Hematopoietic multipotent progenitor cell treated with erythropoietin and hydrocortisone succinate and interleukin-3 and kit ligand, for 6 days (in vitro differentiated cells): ENCODE results near the gene INPP1.
"Not testable (repeated sequence)": the region's sequence is repeated elsewhere in the genome, so short reads cannot be mapped to it uniquely, and the experiment has no call there.

ENCODE experiments used
- DNase-seq: peaks from one replicate; pipeline ENCODE4 v3.0.0-alpha.2; 2015

The INPP1 gene

GRCh38 chr2:190334479-190335224 is 8.7 kb upstream of the INPP1 start:
- DNase-seq = no peak

GRCh38 chr2:190335225-190335559 is 8.2 kb upstream of the INPP1 start:
- DNase-seq = no peak

DNA sequence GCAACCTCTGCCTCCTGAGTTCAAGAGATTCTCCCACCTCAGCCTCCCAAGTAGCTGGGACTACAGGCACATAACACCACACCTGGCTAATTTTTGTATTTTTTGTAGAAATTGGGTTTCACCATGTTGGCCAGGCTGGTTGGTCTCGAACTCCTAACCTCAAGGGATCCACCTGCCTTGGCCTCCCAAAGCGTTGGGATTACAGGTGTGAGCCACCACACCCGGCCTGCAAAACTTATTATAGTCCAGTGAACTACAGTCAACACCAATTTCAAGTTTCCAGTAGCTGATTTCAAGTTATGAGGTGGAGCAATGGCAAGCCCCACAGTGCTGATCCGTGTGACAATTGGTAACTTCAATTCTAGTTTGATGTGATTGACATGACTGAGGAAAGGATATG is 7.8 kb upstream of the INPP1 start:
- not testable (repeated sequence) for DNase-seq

GRCh38 chr2:190336420-190336819 is 7.0 kb upstream of the INPP1 start:
- no peak for DNase-seq

- no peak for DNase-seq
Measured at GRCh38 chr2:190338453-190338852, 4.9 kb upstream of the INPP1 start.

DNA sequence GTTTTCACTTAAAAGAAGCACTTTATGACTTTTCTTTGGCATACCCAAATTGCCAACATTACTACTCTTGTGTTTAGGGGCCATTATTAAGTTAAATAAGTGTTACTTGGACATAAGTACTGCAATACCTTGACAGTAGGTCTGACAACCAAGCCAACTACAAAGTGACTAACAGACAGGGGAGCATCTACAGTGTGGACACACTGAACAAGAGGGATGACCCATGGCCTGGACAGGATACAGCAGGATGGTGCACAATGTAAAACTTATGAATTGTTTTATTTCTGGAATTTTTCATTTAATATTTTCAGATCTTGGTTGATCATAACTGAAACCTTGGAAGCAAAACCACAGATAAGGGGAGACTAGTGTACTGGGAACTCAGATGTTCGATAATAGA is 4.0 kb upstream of the INPP1 start:
- no peak for DNase-seq

DNA sequence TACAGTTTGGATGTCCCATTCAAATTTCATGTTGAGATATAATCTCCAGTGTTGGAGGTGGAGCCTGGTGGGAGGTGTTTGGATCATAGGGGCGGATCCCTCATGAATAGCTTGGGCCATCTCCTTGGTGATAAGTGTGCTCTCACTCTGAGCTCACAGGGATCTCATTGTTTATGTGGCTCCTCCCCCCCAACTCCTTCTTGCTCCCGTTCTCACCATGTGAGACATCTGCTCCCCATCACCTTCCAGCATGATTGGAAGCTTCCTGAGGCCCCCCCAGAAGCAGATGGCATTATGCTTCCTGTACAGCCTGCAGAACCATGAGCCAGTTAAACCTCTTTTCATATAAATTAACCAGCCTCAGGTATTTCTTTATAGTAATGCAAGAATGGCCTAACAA is 3.0 kb upstream of the INPP1 start:
- DNase-seq = peak; percentile 63

- no peak for DNase-seq
Measured at GRCh38 chr2:190342611-190343010, 778 bp upstream of the INPP1 start.

GRCh38 chr2:190343089-190343535 is 277 bp upstream of the INPP1 start:
- no peak for DNase-seq

- peak; percentile 70 for DNase-seq
Measured at GRCh38 chr2:190344276-190344827, 963 bp downstream of the INPP1 start.

DNA sequence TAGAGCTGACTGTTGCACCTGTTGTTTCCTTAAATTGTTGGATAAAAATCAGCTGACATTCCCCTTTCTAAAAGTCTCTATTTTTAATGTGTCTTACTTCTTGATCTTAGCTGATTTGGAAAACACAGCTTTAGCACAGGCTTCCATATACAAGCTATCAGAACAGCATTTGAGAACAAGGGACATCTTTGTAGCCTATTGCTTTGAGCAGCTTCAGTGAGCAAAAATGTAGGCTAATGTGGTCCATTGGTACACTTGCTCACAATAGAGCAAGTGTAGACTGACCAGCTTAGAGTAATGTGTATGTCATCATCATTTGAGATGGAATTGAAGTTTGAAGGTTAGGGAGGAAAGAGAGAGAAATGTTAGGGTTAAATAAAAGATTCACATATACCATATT is 7.0 kb downstream of the INPP1 start:
- no peak for DNase-seq

DNA sequence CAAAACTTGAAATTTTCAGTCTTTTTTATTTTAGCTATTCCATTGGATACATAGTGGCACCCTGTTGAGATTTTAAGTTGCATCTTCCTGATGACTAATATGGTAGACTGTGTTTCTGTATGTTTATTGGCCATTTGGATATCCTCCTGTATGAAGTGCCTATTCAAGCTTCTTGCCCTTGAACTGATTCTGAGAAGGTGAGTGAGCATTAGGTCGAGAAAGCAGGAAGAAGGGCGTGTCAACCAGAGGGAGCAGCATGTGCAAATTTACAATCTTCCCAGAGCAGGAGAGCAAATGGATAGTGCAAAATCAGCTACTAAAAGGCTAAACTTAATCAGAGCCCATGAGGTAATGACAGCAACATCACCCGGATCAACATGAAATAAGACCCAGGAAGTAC is 8.6 kb downstream of the INPP1 start:
- DNase-seq = no peak

DNA sequence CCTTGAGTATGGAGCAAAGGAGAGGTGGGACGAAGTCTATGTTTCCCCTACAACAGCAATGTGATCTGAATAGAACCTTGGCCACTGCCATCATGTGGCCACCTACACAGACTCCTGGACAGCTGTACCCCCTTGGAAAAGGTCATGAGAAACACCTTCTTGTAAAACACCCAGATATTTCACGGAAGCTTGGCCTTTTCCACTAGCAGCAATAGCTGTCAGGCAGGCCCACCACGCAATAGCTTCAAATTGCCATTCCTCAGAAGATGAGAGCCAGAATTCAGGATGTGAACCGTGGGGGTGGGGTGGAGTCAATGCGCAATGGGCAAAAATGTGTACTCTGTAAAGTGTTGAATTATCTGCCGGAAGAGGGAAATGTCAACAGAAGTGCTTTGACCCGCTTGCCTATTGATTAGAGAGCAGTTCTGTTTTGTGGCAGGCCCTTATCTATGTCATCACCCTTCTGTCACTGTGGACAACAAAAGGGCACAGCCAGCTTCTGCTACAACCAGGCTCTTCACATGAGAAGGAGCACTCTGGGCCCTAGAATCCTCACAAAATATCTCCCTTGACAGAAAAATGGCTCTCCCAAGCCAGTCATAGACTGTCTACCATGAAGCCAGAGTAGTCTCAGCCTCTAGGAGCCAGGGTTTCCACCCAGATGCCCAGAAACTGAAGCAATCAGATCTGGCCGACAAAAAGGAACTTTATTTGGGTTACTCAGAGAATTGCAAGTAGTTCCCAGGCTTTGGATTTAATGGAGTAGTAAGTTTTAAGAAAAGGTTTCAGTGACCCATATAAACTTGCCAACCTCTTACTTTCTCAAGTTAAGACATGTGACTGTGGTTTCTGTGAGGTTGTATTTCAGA is 9.5 kb downstream of the INPP1 start:
- DNase-seq = peak; percentile 86

GRCh38 chr2:190353537-190353899 is 10.1 kb downstream of the INPP1 start:
- DNase-seq = no peak

- DNase-seq = peak; percentile 58
Measured at GRCh38 chr2:190354003-190354690, 10.8 kb downstream of the INPP1 start.

DNA sequence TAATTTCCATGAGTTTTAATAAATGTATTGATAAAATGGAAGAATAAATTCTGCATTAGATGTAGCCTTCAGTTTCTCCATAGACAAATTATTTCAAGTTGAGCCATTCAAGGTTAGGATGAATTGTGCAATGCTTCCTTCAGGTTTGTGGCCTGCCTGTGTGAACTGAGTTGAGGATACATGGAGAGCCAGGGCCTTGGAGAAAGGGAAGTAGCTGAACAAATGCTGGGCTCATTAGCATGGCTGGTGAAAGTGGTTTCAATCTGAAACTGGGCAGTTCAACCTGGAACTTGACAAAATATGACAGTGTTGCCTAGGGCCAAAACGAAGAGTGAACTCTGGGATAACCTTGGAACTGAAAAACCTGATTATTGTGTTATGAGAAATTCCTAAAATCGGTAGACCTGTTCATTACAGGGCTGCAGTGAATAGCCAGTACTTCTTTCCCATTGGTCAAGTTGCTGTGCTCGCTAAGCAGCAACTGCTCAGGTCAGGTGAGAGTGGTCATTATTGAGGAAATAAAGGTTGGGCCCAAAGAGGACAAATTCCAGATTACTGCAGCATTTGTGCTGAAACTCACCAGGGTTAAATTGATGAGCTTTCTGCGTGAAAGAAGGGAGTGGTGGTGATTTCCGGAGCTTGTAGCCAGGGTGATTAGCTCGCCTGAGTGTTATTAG is 12.7 kb downstream of the INPP1 start:
- DNase-seq = peak; percentile 32

DNA sequence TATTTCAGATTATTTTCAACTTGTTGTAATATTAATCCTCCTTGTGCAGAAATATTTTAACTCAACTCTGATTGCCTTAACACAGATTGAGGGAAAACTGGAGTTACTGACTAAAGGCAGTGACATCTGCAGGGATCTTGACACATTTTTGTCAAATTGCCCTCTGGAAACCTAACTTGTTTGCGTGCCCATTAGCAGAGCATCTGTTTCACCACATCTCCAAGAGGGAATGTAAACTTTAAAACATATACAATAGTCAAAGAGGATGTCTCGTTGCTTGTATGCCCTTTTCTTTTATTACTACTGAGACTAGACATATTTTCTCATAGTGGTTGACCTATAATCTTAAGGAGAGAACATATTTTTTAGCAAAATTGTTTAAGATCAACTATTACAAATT is 14.2 kb downstream of the INPP1 start:
- no peak for DNase-seq

DNA sequence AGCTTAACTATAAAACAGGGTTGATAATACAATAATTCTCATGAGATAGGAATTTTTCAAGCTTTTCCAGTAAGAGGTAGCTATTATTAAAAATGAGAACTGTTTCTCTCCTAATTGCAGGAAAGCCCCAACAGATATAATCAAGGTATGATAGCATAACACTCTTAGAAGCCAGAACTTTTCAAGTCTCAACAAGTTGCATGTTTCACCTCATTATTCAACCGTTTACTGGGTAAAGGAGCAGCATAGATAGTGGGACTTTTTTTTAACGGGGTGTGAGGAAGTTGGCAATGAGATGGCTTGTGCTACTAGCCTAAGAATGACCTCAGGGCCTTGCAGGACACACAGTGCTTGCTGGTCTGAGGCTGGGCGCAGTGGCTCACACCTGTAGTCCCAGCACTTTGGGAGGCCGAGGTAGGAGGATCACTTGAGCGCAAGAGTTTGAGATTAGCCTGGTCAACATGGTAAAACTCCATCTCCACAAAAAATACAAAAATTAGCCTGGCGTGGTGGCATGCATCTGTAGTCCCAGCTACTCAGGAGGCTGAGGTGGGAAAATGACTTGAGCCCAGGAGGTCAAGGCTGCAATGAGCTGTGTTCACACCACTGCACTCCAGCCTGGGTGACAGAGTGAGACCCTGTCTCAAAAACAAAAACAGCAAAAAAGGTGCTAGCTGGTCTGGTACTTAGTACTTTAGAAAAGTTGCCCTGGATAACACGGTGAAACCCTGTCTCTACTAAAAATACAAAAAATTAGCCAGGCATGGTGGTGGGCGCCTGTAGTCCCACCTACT is 15.5 kb downstream of the INPP1 start:
- DNase-seq = not testable (repeated sequence)

- DNase-seq = no peak
Measured at GRCh38 chr2:190360561-190360960, 17.2 kb downstream of the INPP1 start.

DNA sequence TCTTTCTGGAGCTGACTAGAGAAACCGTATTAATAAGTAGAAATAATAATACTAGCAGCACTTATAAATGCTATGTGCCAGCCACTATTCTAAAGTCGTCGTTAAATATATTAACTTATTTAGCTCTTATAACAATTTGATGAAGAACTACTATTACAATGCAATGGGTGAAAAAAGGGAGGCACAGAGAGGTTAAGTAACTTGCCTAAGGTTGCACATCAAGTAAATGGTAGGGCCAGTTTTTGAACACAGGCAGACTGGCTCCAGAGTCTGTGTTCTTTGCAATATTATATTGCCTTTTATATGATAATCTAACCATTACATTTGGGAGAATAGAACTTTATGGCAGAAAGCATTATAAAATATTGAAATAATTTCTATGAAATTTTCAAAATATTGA is 17.6 kb downstream of the INPP1 start:
- no peak for DNase-seq

GRCh38 chr2:190361572-190361971 is 18.2 kb downstream of the INPP1 start:
- DNase-seq = no peak

DNA sequence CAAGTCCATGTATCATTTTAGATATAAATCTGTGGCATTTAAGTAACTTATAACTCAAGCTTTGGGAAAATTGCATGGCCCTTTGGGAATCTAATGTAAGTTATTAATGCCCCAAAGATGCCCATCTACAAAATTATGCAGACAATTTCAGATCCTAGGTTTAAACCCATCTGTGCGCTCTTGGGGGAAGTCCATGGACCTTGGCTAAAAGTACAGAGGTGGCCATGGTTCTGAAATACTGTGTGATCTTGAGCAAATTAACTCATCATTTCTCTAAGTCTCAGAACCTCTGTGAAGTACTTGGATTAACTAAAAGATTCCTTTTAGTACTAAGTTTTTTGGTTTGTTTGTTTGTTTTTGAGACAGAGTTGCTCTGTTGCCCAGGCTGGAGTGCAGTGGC is 19.5 kb downstream of the INPP1 start:
- DNase-seq = no peak
